Activated CD4-positive, CD25-positive, alpha-beta regulatory T cell treated with anti-CD3 and anti-CD28 coated beads, Interleukin-2, amount 50 U/mL, for 24 hours (primary cell): ENCODE data around the gene LRP5.
"Not testable (repeated sequence)": the region's sequence is repeated elsewhere in the genome, so short reads cannot be mapped to it uniquely, and the experiment has no call there.

Source experiments
- ATAC-seq, 2 donors: fragments of 150-1000 bp; cut with Tn5 transposase; one replicate each; pipeline ENCODE4 v1.10.0; 2021; ENCODE audit warnings: mild to moderate bottlenecking in 1 of 2, moderate library complexity in 1 of 2

The LRP5 gene

GRCh38 chr11:68329978-68330699, 17.7 kb downstream of the LRP5 start:
- no peak for ATAC-seq

- no peak for ATAC-seq
Observed at GRCh38 chr11:68330700-68331337, 18.4 kb downstream of the LRP5 start.

- ATAC-seq, result peak in 1 of 2 donors; percentile 27
Observed at GRCh38 chr11:68331338-68331947, 19.1 kb downstream of the LRP5 start.

- no peak for ATAC-seq
Observed at GRCh38 chr11:68332186-68332585, 19.8 kb downstream of the LRP5 start.

GRCh38 chr11:68333173-68333572, 20.8 kb downstream of the LRP5 start:
- no peak for ATAC-seq

GRCh38 chr11:68334923-68335322, 22.5 kb downstream of the LRP5 start:
- no peak for ATAC-seq

GRCh38 chr11:68335683-68336082, 23.3 kb downstream of the LRP5 start:
- no peak for ATAC-seq

- ATAC-seq, result no peak
Observed at GRCh38 chr11:68336716-68337115, 24.3 kb downstream of the LRP5 start.

GRCh38 chr11:68337399-68337835, 25.0 kb downstream of the LRP5 start:
- ATAC-seq, result no peak

GRCh38 chr11:68338051-68338780, 25.8 kb downstream of the LRP5 start:
- ATAC-seq, result no peak

- peak; percentile 60 to 78 for ATAC-seq
Observed at GRCh38 chr11:68340003-68340767, 27.8 kb downstream of the LRP5 start.

- peak; percentile 63 to 83 for ATAC-seq
Observed at GRCh38 chr11:68340784-68341556, 28.6 kb downstream of the LRP5 start.

GRCh38 chr11:68341557-68342458, 29.4 kb downstream of the LRP5 start:
- no peak for ATAC-seq

GRCh38 chr11:68342459-68343158, 30.2 kb downstream of the LRP5 start:
- ATAC-seq, result no peak

GRCh38 chr11:68343761-68344256, 31.4 kb downstream of the LRP5 start:
- ATAC-seq, result no peak

GRCh38 chr11:68344821-68345220, 32.4 kb downstream of the LRP5 start:
- ATAC-seq, result not testable (repeated sequence)

GRCh38 chr11:68345776-68346461, 33.5 kb downstream of the LRP5 start:
- ATAC-seq, result no peak

- ATAC-seq, result no peak
Observed at GRCh38 chr11:68346462-68346790, 34.0 kb downstream of the LRP5 start.

- no peak for ATAC-seq
Observed at GRCh38 chr11:68347345-68347744, 35.0 kb downstream of the LRP5 start.
